T-helper 2 cell treated with Interferon-gamma antibody and Interleukin-4, amounts not matched to agents 5 μg/mL and 100 μg/mL, for 36 hours (primary cell): ENCODE measurements around the gene BCL2L14.

Experiments
- DNase-seq: peaks from one replicate; pipeline ENCODE4 v3.0.0; 2021; ENCODE audit warnings: low spot score
- H3K27ac Mint-ChIP-seq: one replicate; pipeline ENCODE4 v1.8.0; 2021; ENCODE audit warnings: mild to moderate bottlenecking, mixed read lengths
- H3K27me3 Mint-ChIP-seq: one replicate; pipeline ENCODE4 v1.8.0; 2021; ENCODE audit warnings: low read depth, mixed read lengths
- H3K36me3 Mint-ChIP-seq: one replicate; pipeline ENCODE4 v1.8.0; 2021; ENCODE audit warnings: low read depth, mixed read lengths
- H3K4me1 Mint-ChIP-seq: one replicate; pipeline ENCODE4 v1.8.0; 2021; ENCODE audit warnings: low read depth, mixed read lengths
- H3K4me3 Mint-ChIP-seq: one replicate; pipeline ENCODE4 v1.8.0; 2022; ENCODE audit warnings: mild to moderate bottlenecking, moderate library complexity, mixed read lengths
- H3K9me3 Mint-ChIP-seq: one replicate; pipeline ENCODE4 v1.8.0; 2021; ENCODE audit warnings: mixed read lengths

The BCL2L14 gene

GRCh38 chr12:12070674-12071656 lies at the start of gene BCL2L14:
Gene BCL2L14 (plus strand): TSS chr12:12070939. CDS start chr12:12079306, 8,367 bp downstream.
- peaks cover 13% of the 10 kb centered on the region for H3K4me1 Mint-ChIP-seq
- DNase-seq: peak; percentile 5
- H3K9me3 Mint-ChIP-seq: no peaks in the 10 kb centered on the region
- H3K27ac Mint-ChIP-seq: peak within 1 kb of the TSS; percentile 90
- no peaks in the 10 kb centered on the region for H3K36me3 Mint-ChIP-seq
- H3K4me3 Mint-ChIP-seq: peak within 1 kb of the TSS; percentile 84
- H3K27me3 Mint-ChIP-seq: peaks cover 2% of the 10 kb centered on the region

GRCh38 chr12:12022306-12022936 lies 48.3 kb upstream of the BCL2L14 start:
- Mint-ChIP-seq H3K27me3 (peaks cover 3% of the 10 kb centered on the region), H3K27ac (no peak overlapping the region), H3K4me1 (peaks cover 16% of the 10 kb centered on the region), H3K4me3 (no peak overlapping the region), H3K9me3 (peaks cover 15% of the 10 kb centered on the region), H3K36me3 (peaks cover 7% of the 10 kb centered on the region)
- no peak for DNase-seq

- H3K36me3 Mint-ChIP-seq: peaks cover 7% of the 10 kb centered on the region
- H3K9me3 Mint-ChIP-seq: peaks cover 17% of the 10 kb centered on the region
- no peak overlapping the region for H3K4me3 Mint-ChIP-seq
- H3K27me3 Mint-ChIP-seq: peaks cover 3% of the 10 kb centered on the region
- H3K27ac Mint-ChIP-seq: no peak overlapping the region
- DNase-seq: no peak
- peaks cover 18% of the 10 kb centered on the region for H3K4me1 Mint-ChIP-seq
Measured at GRCh38 chr12:12023456-12023855, 47.3 kb upstream of the BCL2L14 start.

GRCh38 chr12:12024911-12025682 lies 45.6 kb upstream of the BCL2L14 start:
- Mint-ChIP-seq H3K27me3 (peaks cover 3% of the 10 kb centered on the region), H3K27ac (peak overlapping the region; percentile 71), H3K36me3 (peaks cover 7% of the 10 kb centered on the region), H3K4me3 (peak overlapping the region; percentile 59), H3K4me1 (peaks cover 18% of the 10 kb centered on the region), H3K9me3 (peaks cover 17% of the 10 kb centered on the region)
- peak; percentile 41 for DNase-seq

GRCh38 chr12:12025799-12026386 lies 44.8 kb upstream of the BCL2L14 start:
- H3K4me1 Mint-ChIP-seq: peaks cover 18% of the 10 kb centered on the region

GRCh38 chr12:12028668-12029402 lies 41.9 kb upstream of the BCL2L14 start:
- Mint-ChIP-seq H3K4me1 (peaks cover 34% of the 10 kb centered on the region), H3K27ac (no peak overlapping the region), H3K9me3 (peaks cover 17% of the 10 kb centered on the region), H3K27me3 (no peaks in the 10 kb centered on the region), H3K36me3 (peaks cover 7% of the 10 kb centered on the region), H3K4me3 (no peak overlapping the region)
- DNase-seq: no peak

More at GRCh38 chr12:12025799-12026386, 44.8 kb upstream of the BCL2L14 start:
- no peak for DNase-seq
- Mint-ChIP-seq H3K27ac (no peak overlapping the region), H3K27me3 (peaks cover 3% of the 10 kb centered on the region), H3K9me3 (peaks cover 17% of the 10 kb centered on the region), H3K36me3 (peaks cover 7% of the 10 kb centered on the region), H3K4me3 (no peak overlapping the region)

- H3K36me3 Mint-ChIP-seq: peaks cover 7% of the 10 kb centered on the region
- no peaks in the 10 kb centered on the region for H3K27me3 Mint-ChIP-seq
- H3K4me3 Mint-ChIP-seq: no peak overlapping the region
- H3K4me1 Mint-ChIP-seq: peaks cover 29% of the 10 kb centered on the region
- no peak overlapping the region for H3K27ac Mint-ChIP-seq
- DNase-seq: no peak
- peaks cover 17% of the 10 kb centered on the region for H3K9me3 Mint-ChIP-seq
Measured at GRCh38 chr12:12029653-12030052, 41.1 kb upstream of the BCL2L14 start.

GRCh38 chr12:12032260-12032791 lies 38.4 kb upstream of the BCL2L14 start:
- no peak overlapping the region for H3K27ac Mint-ChIP-seq
- H3K4me1 Mint-ChIP-seq: peaks cover 21% of the 10 kb centered on the region
- DNase-seq: no peak
- H3K9me3 Mint-ChIP-seq: peaks cover 2% of the 10 kb centered on the region
- H3K27me3 Mint-ChIP-seq: no peaks in the 10 kb centered on the region
- peak overlapping the region; percentile 79 for H3K4me3 Mint-ChIP-seq
- H3K36me3 Mint-ChIP-seq: no peaks in the 10 kb centered on the region

GRCh38 chr12:12032851-12033797 lies 37.6 kb upstream of the BCL2L14 start:
- H3K9me3 Mint-ChIP-seq: no peaks in the 10 kb centered on the region
- H3K27me3 Mint-ChIP-seq: peaks cover 5% of the 10 kb centered on the region
- peaks cover 18% of the 10 kb centered on the region for H3K4me1 Mint-ChIP-seq
- H3K27ac Mint-ChIP-seq: peak overlapping the region; percentile 58
- peak; percentile 51 for DNase-seq
- no peaks in the 10 kb centered on the region for H3K36me3 Mint-ChIP-seq
- peak overlapping the region; percentile 79 for H3K4me3 Mint-ChIP-seq

GRCh38 chr12:12033824-12034223 lies 36.9 kb upstream of the BCL2L14 start:
- Mint-ChIP-seq H3K4me1 (peaks cover 18% of the 10 kb centered on the region), H3K4me3 (no peak overlapping the region), H3K9me3 (no peaks in the 10 kb centered on the region), H3K27me3 (peaks cover 5% of the 10 kb centered on the region), H3K27ac (no peak overlapping the region), H3K36me3 (no peaks in the 10 kb centered on the region)
- no peak for DNase-seq

- no peaks in the 10 kb centered on the region for H3K36me3 Mint-ChIP-seq
- H3K27ac Mint-ChIP-seq: no peak overlapping the region
- no peaks in the 10 kb centered on the region for H3K9me3 Mint-ChIP-seq
- peaks cover 5% of the 10 kb centered on the region for H3K27me3 Mint-ChIP-seq
- no peak for DNase-seq
- H3K4me1 Mint-ChIP-seq: peaks cover 18% of the 10 kb centered on the region
- no peak overlapping the region for H3K4me3 Mint-ChIP-seq
Measured at GRCh38 chr12:12034344-12034743, 36.4 kb upstream of the BCL2L14 start.

GRCh38 chr12:12035229-12035628 lies 35.5 kb upstream of the BCL2L14 start:
- no peak overlapping the region for H3K4me3 Mint-ChIP-seq
- no peak for DNase-seq
- peaks cover 9% of the 10 kb centered on the region for H3K27me3 Mint-ChIP-seq
- H3K4me1 Mint-ChIP-seq: peaks cover 18% of the 10 kb centered on the region
- H3K36me3 Mint-ChIP-seq: no peaks in the 10 kb centered on the region
- no peaks in the 10 kb centered on the region for H3K9me3 Mint-ChIP-seq
- H3K27ac Mint-ChIP-seq: no peak overlapping the region
